Activated CD8-positive, alpha-beta memory T cell treated with anti-CD3 and anti-CD28 coated beads, Interleukin-2, amount 50 U/mL, for 24 hours (primary cell): Measurements from ENCODE around the gene PRPH2.
"Not testable (repeated sequence)": the region's sequence is repeated elsewhere in the genome, so short reads cannot be mapped to it uniquely, and the experiment has no call there.

Experiments
- DNase-seq: peaks from one replicate; pipeline ENCODE4 v3.0.0-alpha.2; 2020; ENCODE audit errors: extremely low read depth

The PRPH2 gene

GRCh38 chr6:42742116-42742894 is 19.9 kb upstream of the PRPH2 start:
- DNase-seq, result no peak

GRCh38 chr6:42740725-42741124 is 18.3 kb upstream of the PRPH2 start:
- no peak for DNase-seq

GRCh38 chr6:42735976-42736375 is 13.6 kb upstream of the PRPH2 start:
- DNase-seq, result no peak

- DNase-seq, result not testable (repeated sequence)
Observed at GRCh38 chr6:42733867-42734481, 11.6 kb upstream of the PRPH2 start.

GRCh38 chr6:42729731-42730130 is 7.3 kb upstream of the PRPH2 start:
- no peak for DNase-seq

GRCh38 chr6:42727627-42728026 is 5.2 kb upstream of the PRPH2 start:
- DNase-seq, result no peak

GRCh38 chr6:42727087-42727611 is 4.8 kb upstream of the PRPH2 start:
- DNase-seq, result no peak

GRCh38 chr6:42726485-42727086 is 4.2 kb upstream of the PRPH2 start:
- DNase-seq, result no peak

GRCh38 chr6:42726026-42726425 is 3.6 kb upstream of the PRPH2 start:
- DNase-seq, result no peak

- DNase-seq, result no peak
Observed at GRCh38 chr6:42724825-42725224, 2.4 kb upstream of the PRPH2 start.

- DNase-seq, result no peak
Observed at GRCh38 chr6:42720739-42721138, 1.7 kb downstream of the PRPH2 start.

- no peak for DNase-seq
Observed at GRCh38 chr6:42715871-42716270, 6.5 kb downstream of the PRPH2 start.

GRCh38 chr6:42714098-42714761 is 8.2 kb downstream of the PRPH2 start:
- DNase-seq, result no peak

GRCh38 chr6:42711930-42712329 is 10.5 kb downstream of the PRPH2 start:
- DNase-seq, result no peak

GRCh38 chr6:42710316-42710715 is 12.1 kb downstream of the PRPH2 start:
- no peak for DNase-seq

GRCh38 chr6:42709871-42710270 is 12.5 kb downstream of the PRPH2 start:
- no peak for DNase-seq

- no peak for DNase-seq
Observed at GRCh38 chr6:42708096-42708495, 14.3 kb downstream of the PRPH2 start.

- DNase-seq, result no peak
Observed at GRCh38 chr6:42707595-42707994, 14.8 kb downstream of the PRPH2 start.

- DNase-seq, result no peak
Observed at GRCh38 chr6:42704937-42705374, 17.4 kb downstream of the PRPH2 start.

- DNase-seq, result no peak
Observed at GRCh38 chr6:42704251-42704936, 18.0 kb downstream of the PRPH2 start.

GRCh38 chr6:42702786-42703185 is 19.6 kb downstream of the PRPH2 start:
- not testable (repeated sequence) for DNase-seq

GRCh38 chr6:42702200-42702599 is 20.2 kb downstream of the PRPH2 start:
- no peak for DNase-seq
